OCI-LY1 (cell line): ENCODE measurements around the gene USO1.

ENCODE experiments used
- EZH2 ChIP-seq: fragments of 200-600 bp; sonication (generic), shearing (Covaris generic); IDR thresholded peaks from 2 replicates; pipeline ENCODE4 v1.8.0; 2017; ENCODE audit warnings: borderline replicate concordance, mixed run types, mild to moderate bottlenecking, antibody characterized with exemption, low read length, moderate library complexity, mixed read lengths
- TF ChIP-seq, protein P1 (sequence below): fragments of 200-600 bp; sonication (generic), shearing (Covaris generic); IDR thresholded peaks from 2 replicates; pipeline ENCODE4 v1.5.1; 2017; ENCODE audit warnings: mild to moderate bottlenecking, antibody characterized with exemption, low read length, moderate library complexity, mixed read lengths

DNA sequence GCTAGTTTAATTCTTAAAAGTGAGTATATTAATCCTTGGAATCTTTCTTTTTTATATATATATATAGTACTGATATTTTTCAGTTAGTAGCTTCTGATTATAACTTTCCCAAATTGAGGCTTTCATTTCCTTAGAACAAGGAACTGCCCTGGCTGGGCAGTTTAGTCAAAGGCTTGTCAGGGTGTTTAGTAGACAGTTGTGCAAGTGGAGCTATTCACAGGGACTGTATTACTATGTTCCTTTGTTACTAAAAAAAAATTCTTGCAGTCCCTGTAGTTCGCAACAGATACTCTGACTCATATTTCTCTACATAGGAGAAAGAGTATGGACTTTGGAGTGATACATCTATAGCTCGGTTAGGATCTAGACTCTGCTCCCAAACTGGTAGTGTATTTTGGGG lies 20.8 kb downstream of the USO1 start:
- TF ChIP-seq, protein P1, sequence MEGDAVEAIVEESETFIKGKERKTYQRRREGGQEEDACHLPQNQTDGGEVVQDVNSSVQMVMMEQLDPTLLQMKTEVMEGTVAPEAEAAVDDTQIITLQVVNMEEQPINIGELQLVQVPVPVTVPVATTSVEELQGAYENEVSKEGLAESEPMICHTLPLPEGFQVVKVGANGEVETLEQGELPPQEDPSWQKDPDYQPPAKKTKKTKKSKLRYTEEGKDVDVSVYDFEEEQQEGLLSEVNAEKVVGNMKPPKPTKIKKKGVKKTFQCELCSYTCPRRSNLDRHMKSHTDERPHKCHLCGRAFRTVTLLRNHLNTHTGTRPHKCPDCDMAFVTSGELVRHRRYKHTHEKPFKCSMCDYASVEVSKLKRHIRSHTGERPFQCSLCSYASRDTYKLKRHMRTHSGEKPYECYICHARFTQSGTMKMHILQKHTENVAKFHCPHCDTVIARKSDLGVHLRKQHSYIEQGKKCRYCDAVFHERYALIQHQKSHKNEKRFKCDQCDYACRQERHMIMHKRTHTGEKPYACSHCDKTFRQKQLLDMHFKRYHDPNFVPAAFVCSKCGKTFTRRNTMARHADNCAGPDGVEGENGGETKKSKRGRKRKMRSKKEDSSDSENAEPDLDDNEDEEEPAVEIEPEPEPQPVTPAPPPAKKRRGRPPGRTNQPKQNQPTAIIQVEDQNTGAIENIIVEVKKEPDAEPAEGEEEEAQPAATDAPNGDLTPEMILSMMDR: no peak
- no peak for TF ChIP-seq EZH2
